ENCODE results near the gene SSR1.

SSR1 gene

GRCh38 chr6:7238900-7239589 is 74.0 kb downstream of the SSR1 start:
- DNase-seq (ENCODE audit: low spot score), result peak; percentile 83

GRCh38 chr6:7238526-7238899 is 74.5 kb downstream of the SSR1 start:
- no peak for DNase-seq (ENCODE audit: low spot score)

GRCh38 chr6:7237653-7238188 is 75.3 kb downstream of the SSR1 start:
- no peak for DNase-seq (ENCODE audit: low spot score)

GRCh38 chr6:7236306-7237209 is 76.4 kb downstream of the SSR1 start:
- DNase-seq (ENCODE audit: low spot score), result no peak

GRCh38 chr6:7235712-7236305 is 77.2 kb downstream of the SSR1 start:
- no peak for DNase-seq (ENCODE audit: low spot score)

GRCh38 chr6:7234547-7234946 is 78.5 kb downstream of the SSR1 start:
- DNase-seq (ENCODE audit: low spot score), result no peak

- no peak for DNase-seq (ENCODE audit: low spot score)
These were observed 80.6 kb downstream of the SSR1 start for GRCh38 chr6:7232351-7232750.

GRCh38 chr6:7230956-7231713 is 81.9 kb downstream of the SSR1 start:
- no peak for DNase-seq (ENCODE audit: low spot score)

- DNase-seq (ENCODE audit: low spot score), result no peak
These were observed 82.7 kb downstream of the SSR1 start for GRCh38 chr6:7230327-7230691.

- no peak for DNase-seq (ENCODE audit: low spot score)
These were observed 83.3 kb downstream of the SSR1 start for GRCh38 chr6:7229376-7230326.

GRCh38 chr6:7228662-7229375 is 84.2 kb downstream of the SSR1 start:
- no peak for DNase-seq (ENCODE audit: low spot score)

- DNase-seq (ENCODE audit: low spot score), result no peak
These were observed 88.3 kb downstream of the SSR1 start for GRCh38 chr6:7224731-7225130.

- no peak for DNase-seq (ENCODE audit: low spot score)
These were observed 90.8 kb downstream of the SSR1 start for GRCh38 chr6:7222197-7222596.

GRCh38 chr6:7219310-7219709 is 93.7 kb downstream of the SSR1 start:
- DNase-seq (ENCODE audit: low spot score), result no peak

- DNase-seq (ENCODE audit: low spot score), result no peak
These were observed 94.5 kb downstream of the SSR1 start for GRCh38 chr6:7218406-7218988.
